ENCODE results near the gene KLF16.

The KLF16 gene

DNA sequence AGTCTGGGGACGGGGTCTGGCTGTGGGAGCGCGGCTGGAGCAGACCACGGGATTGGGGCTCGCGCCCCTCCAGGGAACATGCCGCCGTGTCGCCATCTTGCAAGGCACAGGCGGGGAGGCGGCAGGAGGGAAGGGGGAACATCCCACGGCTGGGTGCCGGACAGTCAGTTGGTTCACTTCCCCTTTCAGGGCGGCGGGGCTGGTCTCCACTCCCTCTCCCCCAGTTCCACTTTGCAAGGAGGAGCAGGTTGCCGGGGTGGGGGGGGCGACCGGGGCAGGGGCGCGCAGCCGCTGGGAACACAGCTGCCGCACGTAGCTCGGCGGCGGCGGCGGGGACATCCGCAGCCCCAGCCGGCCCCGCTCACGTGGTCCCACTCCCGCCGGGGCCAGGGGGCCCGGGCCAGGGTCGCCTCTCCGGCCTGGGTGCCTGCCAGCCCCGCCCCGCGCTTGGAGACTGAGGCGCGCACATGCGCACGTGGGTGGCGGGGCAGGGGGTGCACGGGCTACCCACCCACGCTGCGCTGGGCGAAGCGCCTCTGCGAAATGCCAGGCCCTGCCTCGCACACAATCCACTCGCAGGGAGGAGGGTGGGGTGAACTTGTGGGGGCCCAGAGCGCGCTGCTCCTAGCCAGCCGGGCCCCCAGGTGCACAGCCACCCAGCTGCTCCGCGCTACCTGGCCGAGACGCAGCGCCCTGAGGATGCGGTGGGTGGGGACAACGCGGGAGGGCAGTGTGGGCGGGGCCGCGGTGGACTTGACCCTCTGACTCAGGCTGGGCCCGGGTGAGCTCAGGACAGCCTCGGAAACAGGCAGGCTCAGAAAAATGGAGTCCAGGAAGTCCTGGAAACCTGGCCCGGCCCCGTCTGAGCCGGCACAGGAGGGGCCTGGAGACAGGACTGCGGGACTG lies 6.4 kb downstream of the KLF16 start:
- no peak for DNase-seq (ENCODE audit: low read depth in 3 of 3, low spot score in 1 of 3)

DNA sequence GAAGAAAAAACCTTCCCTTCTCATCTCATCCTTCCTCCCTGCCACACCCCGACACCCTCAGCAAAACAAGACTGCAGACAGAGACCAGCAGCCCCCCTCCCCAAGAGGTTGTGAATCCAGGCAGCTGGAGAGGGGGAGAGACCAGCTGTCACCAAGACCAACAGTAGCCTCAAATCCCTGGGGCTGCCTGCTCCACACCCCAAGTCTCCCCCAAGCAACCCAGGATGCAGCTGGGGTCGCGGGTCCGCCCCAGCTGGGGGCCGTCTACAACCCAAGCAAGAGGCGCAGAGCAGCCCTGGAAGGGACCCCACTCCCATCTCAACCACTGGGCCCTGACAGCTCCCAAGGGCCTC lies 7.1 kb downstream of the KLF16 start:
- DNase-seq (ENCODE audit: low read depth in 3 of 3, low spot score in 1 of 3): no peak

DNA sequence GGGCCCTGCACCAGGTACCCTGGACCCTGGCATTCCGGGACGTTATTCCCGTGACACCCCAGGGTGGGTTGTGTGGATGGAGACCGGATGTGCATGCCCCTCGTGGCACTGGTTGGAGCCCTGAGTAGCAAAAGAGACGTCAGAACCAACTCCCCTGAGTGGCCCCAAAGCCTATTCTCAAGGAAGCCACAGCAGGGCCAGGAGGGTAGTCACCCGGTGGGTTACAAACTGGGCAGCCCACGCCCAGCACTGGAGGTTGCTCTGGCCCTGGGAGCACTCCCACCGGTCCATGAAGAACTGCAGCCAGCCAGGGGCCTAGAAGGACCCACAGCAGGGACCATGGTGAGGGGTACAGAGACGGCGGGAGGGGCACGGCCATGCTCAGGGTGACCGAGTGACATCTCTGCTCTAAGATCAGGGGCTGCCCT lies 7.5 kb downstream of the KLF16 start:
- no peak for DNase-seq (ENCODE audit: low read depth in 3 of 3, low spot score in 1 of 3)

DNA sequence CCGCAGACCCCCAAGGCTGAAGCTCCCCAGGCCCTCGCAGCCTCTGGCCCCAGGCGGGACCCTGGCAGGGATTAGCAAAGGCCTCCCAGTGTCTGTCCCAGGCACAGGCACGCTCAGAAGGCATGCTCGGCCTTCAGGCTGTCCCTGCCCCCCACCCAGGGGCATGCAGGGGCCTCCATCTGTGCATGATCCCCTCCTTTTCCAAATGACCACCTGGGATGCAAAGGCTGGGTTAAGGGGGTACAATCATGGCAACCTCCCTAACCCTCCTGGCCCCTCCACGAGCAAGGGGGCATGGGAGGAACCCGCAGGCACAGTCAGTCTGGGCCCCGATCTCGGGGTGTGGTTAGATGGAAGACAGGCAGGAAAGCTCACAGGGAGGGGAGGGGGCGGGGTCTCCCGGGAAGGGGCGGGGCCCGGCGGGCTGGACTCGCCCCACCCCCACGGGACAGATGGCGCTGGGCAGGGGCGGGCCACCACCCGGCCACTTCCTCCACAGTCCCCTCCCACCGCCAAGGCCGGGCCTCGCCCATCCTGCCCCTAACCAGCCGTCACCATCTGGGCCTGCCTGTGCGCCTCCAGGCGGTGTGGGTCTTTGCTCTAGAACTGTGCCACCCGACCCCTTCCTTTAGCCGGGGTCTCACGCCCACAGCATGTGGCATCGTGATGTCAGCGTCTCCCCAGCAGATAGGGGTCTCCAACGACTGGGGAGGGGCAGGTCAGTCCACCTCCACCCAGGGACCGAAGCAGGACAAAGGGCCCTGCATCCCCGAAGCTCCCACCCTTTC lies 8.1 kb downstream of the KLF16 start:
- DNase-seq (ENCODE audit: low read depth in 3 of 3, low spot score in 1 of 3): peak; percentile 58 to 66 (median 60)

DNA sequence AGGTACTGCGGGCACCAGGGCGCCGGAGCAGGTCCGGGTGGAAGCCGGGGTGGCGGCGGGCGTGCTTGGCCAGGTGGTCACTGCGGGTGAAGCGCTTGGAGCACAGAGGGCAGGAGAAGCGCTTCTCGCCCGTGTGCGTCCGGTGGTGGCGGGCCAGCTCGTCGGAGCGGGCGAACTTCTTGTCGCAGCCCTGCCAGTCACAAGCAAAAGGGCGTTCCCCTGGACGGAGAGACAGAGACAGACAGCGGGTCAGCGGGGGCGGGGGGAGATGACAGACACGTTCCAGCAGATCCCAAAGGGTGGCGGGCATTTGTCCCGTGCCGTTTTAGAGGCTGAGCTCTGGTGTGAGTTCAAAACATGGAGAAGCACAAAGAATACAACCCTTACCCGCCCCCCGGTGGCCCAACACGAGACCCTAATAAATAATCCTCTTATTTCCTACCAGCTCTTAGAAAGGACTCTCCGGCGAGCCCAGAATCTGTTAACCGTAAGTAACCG lies 8.8 kb downstream of the KLF16 start:
- DNase-seq (ENCODE audit: low read depth in 3 of 3, low spot score in 1 of 3): no peak

DNA sequence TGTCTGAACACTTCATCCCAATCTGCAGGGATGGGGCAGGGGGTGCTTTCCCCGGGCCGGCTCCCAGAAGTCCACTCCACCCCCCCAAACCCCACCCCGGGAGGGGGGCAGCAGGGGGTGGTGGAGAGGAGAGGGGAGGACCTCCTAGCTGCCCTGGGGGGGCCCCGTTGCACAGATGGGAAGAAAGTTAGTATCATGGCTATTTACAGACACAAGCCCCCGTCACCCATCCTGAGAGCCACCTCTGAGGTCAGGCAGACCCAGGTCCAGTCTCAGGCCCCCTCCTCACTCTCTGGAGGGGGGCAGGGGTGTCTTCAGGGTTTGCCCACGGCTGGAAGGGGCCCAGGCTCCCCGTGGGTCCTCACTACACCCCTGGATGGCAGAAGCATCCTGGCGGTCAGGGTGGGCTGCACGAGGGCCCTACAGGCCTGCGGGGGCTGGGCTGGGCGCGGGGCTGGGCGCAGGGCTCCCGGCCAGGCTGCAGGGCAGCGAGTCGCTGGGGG lies 9.3 kb downstream of the KLF16 start:
- no peak for DNase-seq (ENCODE audit: low read depth in 3 of 3, low spot score in 1 of 3)

DNA sequence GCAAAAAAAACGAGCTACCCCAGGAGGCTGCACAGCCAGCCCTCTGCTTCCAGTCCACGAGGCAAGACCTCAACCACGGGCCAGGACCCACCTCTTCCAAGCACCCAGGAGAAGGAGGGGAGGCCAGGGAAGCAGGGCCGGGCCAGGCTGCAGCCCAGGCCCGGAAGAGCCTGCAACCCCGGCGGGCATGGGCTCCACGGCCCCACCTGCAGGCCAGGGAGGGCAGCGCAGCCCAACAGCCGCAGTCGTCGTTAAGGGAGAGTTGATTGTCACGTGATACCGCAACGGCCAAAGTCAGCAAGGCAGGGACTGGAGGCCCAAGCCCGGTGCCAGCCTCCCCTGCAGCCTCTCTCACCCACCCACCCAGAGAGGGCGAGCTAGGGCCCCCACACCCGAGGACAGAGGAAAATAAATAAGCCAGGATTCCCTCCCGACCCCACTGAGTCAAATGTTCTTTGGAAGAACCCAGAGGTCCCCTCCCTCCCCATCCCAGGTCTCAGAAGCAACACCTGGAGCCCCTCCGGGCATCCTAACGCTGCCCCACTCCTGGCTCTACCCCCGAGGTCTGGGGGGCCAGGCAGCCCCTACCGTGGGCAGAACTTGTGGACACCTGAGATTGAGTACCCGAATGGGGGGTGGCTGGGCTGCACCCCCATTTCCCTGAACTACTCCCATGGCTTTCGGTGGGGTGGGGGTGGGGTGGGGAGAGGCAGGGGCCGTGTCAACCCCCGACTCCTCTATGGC lies 9.9 kb downstream of the KLF16 start:
- DNase-seq (ENCODE audit: low read depth in 3 of 3, low spot score in 1 of 3): peak in 2 of 3 donors; percentile 57 to 71

DNA sequence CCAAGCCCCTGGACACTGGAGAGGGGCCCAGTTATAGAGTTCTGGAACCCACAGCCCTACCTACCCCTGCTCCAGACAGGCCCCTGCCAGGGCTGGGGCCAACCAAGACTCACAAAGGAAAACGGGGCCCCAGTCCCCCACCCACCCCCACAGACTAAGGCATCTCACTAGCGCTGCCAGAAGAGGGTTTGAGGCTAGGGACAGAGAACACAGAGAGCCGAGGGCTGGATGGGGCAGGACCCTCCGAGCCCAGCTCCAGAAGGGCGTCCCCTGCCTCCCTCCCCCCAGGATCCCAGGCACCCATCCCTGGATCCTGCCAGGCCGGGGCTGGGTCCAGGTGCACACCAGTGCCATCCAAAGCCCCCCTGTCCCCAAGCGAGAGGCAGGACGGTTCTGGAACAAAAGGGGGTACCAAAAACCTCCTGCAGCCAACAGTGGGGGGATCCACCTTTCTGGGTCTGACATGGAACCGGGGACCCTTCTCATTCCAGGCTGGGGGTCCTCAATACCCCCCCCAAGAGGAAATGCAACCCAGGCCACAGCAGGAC lies 10.7 kb downstream of the KLF16 start:
- no peak for DNase-seq (ENCODE audit: low read depth in 3 of 3, low spot score in 1 of 3)

DNA sequence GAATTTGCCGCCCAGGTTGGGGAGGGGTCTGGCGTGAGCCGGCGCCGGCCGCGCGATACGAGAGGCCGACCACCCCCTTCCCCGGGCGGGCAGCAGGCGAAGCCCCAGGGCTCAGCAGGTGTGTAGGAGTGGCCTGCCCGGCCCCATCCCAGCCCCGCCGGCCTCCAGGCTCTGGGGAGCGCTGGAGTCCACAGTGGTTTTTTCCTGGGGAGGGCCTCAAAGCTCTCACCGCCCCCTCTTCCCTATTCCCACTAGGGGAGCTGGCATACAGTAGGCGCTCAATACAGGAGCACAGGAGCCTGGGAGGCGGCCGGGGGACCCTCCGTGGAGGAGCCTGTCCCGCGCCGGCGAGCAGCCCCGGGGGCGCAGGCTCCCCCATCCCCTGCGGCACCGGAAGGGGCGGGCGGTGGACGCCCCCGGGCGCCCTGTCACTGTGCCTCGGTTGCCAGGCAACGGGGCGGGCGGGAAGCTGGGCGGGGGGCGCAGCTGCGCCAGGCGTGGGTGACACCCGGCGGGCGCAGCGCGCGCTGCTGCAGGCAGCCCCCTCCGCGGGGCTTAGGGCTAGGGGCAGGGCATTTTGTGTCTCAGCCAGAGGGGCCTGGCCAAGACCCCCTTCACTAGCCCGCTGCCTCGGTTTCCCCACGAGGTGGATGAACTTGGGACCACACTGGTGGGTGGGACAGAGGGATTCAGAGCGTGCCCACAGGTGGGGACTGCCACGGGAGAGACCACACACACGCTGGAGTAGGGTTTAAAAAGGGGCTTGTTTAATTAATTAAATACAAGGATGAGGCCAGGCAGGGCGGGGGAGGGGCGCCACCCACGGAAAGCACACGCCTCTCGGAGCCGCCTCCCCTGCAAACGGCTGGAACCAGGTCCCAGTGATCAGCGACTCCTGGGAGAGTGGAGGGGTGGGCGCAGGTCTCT lies 11.5 kb downstream of the KLF16 start:
- DNase-seq (ENCODE audit: low read depth in 3 of 3, low spot score in 1 of 3): peak in 2 of 3 donors; percentile 47 to 50

DNA sequence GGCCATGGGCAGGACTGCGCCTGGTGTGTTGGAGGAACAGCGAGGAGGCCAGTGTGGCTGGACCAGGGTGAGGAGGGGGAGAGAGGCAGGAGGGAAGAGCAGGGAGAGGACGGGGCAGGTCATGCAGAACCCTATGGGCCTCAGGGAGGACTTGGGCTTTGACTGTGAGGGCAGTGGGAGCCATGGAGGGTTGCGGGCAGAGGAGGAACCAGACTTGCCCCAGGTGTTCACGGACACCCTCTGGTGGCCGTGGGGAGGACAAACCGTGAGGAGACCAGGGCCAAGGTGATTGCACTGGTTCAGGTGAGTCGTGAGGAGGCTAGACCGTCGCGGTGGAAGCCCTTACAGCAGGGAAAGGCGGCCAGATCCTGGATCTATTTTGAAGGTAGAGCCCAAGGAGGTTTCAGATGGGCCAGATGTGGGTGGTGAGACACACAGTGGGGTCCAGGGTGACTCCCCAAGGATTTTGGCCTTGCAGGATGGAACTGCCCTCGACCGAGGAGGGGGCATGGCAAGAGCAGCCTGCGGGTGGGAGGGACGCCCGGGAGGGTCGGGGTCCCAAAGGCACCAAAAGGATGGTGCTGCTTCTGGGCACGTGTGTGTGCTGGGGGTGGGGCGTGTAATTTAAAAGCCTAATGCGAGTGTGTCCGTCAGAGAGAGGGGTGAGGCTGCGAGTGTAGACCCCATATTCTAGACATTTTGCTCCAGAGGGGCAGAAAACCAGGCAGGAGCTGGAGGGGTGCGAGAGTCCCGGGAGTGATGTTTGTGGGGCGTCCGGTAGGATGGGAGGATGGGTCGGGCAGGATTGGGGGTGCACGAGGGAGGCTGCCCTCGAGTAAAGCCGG lies 12.3 kb downstream of the KLF16 start:
- no peak for DNase-seq (ENCODE audit: low read depth in 3 of 3, low spot score in 1 of 3)

DNA sequence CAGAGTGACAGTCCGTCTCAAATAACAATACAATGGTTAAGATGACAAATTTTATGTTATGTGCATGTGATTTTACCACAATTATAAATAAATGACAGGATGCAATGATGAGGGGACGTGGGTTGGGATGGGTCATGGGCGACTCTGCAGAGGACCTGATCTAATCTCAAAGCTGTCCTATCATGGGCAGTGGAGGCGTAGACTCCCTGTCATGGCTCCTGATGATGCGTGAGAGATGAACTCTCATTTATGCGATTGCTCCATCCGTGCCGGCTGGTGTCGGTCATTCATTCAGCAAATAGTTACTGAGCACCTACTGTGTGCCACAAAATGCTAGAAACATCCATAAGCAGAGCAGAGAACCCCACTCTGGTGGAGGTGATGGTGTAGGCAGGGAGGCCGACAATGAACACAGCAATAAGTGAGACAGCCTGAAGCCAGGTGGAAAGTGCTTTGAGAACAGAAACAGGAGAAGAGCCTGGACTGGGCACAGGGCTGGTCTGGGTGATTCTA lies 13.4 kb downstream of the KLF16 start:
- no peak for DNase-seq (ENCODE audit: low read depth in 3 of 3, low spot score in 1 of 3)

DNA sequence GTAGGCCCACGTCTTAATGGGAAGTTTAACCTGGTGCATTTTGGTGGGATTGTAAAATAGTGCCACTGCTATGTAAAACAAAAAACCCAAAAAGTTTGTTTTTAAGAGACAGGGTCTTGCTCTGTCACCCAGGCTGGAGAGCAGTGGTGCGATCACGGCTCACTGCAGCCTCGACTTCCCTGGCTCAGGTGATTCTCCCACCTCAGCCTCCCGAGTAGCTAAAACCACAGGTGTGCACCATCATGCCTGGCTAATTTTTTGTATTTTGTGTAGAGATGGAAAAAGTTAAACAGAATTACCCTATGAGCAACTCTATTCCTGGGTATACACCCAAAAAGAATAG lies 14.3 kb downstream of the KLF16 start:
- DNase-seq (ENCODE audit: low read depth in 3 of 3, low spot score in 1 of 3): no peak

DNA sequence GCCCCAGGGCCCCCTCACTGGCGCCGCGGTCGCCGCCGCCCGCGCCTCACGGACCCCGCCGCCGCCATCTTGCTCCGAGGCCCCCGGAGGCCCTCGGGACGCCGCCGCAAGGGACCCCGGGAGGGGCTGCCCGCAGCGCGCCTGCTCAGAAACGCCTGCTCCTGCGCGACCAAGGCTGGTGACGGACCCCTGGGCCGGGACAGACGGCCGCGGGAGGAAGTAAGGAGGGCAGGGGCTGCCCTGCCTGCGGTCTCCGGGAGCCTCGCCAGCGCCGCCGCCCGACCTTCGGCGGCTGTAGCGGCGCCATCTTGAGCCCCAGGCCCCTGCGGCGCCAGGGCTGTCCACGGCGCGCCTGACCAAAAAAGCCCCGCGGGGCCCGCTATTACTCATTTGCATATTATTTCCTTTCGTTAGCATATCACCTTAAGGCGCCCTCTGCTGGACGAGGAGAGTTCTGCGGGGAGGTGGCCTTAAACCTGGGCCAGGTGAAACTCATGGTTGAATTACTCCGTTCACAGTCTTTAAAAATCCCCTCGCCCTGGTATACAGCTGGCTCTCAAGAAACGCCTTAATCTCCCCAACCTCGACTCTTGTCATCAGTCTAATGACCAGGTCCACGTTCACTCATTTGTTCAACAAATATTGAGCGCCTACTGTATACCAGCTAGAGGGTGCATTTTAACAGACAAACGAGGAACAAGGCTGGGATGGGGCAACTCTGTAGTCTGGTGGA lies 14.8 kb downstream of the KLF16 start, which contains the start of gene REXO1:
Gene REXO1 (minus strand): TSS at position 85 of the 733 bp plus-strand sequence. CDS start 125 bp downstream, outside the sequence.
- DNase-seq (ENCODE audit: low read depth in 3 of 3, low spot score in 1 of 3): peak; percentile 95 to 97 (median 96)

DNA sequence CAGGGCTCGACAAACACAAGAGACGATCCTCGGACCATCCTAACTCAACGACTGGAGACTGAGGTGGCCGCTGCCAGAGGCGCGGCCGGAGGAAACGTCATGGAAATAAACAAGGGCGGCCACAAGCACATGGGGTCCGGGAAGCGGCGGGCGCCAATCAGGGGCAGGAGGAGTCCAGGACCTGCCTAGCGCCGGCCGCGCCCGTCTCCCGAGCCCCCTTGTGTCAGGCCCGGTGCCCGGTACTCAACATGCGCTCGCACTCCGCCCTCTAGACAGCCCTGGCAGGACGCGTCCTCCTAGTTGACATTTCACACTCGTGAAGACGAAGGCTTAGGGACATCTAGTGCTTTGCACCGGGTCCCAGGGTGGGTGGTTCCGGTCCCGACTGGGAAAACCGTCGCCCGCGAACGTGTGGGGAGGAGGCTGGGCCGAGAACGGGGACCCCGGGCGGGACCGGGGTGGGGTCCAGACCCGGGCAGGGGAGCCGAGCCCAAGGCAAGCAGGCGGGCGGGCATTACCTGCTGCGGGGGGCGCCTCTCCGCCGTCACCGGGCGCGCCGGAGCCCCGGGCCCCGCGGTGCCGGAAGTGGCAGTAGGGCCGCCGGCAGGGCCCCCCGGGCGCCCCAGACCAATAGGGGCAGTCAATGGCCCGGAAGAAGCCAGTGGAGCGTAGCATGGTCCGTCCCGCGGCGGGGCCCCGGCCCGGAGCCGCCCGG lies 15.5 kb downstream of the KLF16 start:
- DNase-seq (ENCODE audit: low read depth in 3 of 3, low spot score in 1 of 3): no peak

DNA sequence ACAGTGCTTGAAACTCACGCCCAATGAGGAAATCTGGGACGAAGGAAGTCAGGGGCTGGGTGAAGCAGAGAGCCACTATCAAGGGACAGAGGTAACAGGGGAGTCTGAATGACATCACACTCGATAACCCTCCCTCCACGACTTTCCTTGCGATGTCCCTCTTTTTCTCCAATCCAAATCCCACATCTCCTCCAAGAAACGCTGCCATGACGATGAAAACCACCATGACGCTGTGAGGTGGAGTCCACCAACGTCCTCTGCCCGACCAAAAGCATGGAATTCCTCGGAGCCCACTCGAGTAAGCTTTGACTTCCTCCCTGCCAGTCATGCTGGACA lies 16.1 kb downstream of the KLF16 start:
- DNase-seq (ENCODE audit: low read depth in 3 of 3, low spot score in 1 of 3): no peak

DNA sequence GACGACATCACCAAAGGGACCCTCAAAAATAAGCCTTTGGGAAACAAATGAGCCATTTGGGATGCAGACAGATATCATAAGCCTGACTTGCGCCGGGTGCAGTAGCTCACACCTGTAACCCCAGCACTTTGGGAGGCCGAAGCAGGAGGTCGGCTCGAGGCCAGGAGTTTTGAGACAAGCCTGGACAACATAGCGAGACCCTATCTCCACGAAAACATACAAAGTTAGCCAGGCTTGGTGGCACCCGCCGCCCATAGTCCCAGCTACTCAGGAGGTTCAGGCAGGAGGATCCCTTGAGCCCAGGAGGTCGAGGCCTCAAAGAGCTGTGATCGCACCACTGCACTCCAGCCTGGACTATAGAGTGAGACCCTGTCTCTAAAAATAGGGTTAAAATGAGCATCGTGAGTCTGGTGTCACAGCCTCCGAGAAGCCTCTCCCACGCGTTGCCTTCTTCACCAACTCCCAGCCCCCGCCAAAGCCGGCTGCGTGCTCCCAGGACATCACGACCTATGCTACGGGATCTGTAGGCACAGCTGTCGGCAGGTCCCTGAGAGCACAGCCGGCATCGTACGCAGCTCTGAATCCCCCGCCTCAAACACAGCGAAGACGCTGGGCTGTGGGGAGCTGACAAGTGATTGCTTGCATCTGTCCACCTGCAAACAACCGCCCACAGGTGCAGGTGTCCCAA lies 16.7 kb downstream of the KLF16 start:
- DNase-seq (ENCODE audit: low read depth in 3 of 3, low spot score in 1 of 3): no peak

DNA sequence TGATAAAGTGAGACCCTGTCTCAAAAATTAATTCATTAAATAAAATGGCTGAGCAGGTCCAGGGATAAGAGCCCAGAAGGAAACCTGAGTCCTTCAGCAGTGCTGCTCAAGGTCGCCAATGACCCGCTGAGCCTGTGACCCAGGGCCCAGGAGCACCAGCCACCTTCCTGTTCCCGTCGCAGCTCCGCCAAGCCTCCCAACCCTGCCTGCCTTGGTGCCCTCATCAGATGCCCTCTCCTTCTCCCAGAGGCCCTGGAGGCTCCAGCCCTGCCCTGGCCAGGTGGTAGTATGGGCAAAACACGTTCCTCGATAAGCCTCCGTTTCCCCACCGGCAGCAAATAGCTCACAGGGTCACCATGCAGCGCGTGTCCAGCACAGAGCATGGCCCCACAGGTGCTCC lies 17.7 kb downstream of the KLF16 start:
- DNase-seq (ENCODE audit: low read depth in 3 of 3, low spot score in 1 of 3): no peak
